ENCODE data around the gene SPCS2. TPM values are rescaled to one million over a fixed set of nuclear protein-coding genes. Genes with fewer than 3 reads are reported as not detected.

SPCS2 gene
- total and polyA plus RNA-seq, 2 donors (not counting 3 experiments of a cell fraction or from before 2014, with no cell fraction given) = 88.9 to 140 TPM

- intact Hi-C loops (cut with micrococcal nuclease) (no loop called here), dilution Hi-C loops (cut with MboI; ENCODE audit: extremely low pct_ligation_motif_present, low sequenced_read_pairs) (loop anchor here (25.0 kb wide), 1 partner anchor 89 kb away; no protein-coding TSS in a partner anchor)
- H3K4me2 ChIP-seq (ENCODE audit: insufficient read depth, low read length) = no peak overlapping the region
- H3K4me1 ChIP-seq (ENCODE audit: control insufficient read depth, extremely low read depth, insufficient read depth, low read length) = no peaks in the 10 kb centered on the region
- peaks cover 0 to 2% of the 10 kb centered on the region in 2 experiments for H3K36me3 ChIP-seq (ENCODE audit: control insufficient read depth in 2 of 2, extremely low read depth in 1 of 2, insufficient read depth in 2 of 2, low read length in 2 of 2)
- H3K27me3 ChIP-seq (ENCODE audit: control insufficient read depth in 2 of 2, insufficient read depth in 2 of 2, low read length in 2 of 2) = no peaks in the 10 kb centered on the region
- FAIRE-seq (no peak), DNase-seq (ENCODE audit: low read depth, low spot score) (no peak)
- no peaks in the 10 kb centered on the region for H3K9me3 ChIP-seq (replicated peaks; ENCODE audit: control insufficient read depth, insufficient read depth, low read length)
- no peaks in the 10 kb centered on the region for H3K79me2 ChIP-seq (ENCODE audit: control insufficient read depth, insufficient read depth, low read length)
- BruUV-seq (replicated peaks) = no TSS peak
- no peak overlapping the region for H3K27ac ChIP-seq (ENCODE audit: insufficient read depth, low read depth, low read length)
- CTCF ChIA-PET = interaction anchor here (1.0 to 2.1 kb wide), 4 partner anchors 10 to 326 kb away, joined by 4 to 5 read pairs (median 4); no protein-coding TSS in a partner anchor
- POLR2A ChIA-PET = no interaction called here
- no peaks in the 10 kb centered on the region for H3K9me1 ChIP-seq (replicated peaks; ENCODE audit: control insufficient read depth, extremely low read depth, insufficient read depth, low read length)
- no peak overlapping the region for H3K4me3 ChIP-seq (replicated peaks in 1 of 3; ENCODE audit: insufficient read depth in 1 of 3, low read depth in 1 of 3, low read length in 3 of 3)
- H2AFZ ChIP-seq (ENCODE audit: low read depth, low read length) = no peak overlapping the region
- no peaks in the 10 kb centered on the region for H4K20me1 ChIP-seq (replicated peaks; ENCODE audit: control insufficient read depth, extremely low read depth, insufficient read depth, low read length)
- H3K9ac ChIP-seq (replicated peaks; ENCODE audit: extremely low read depth, insufficient read depth, low read length) = no peak overlapping the region
- TF ChIP-seq GATA2 (IDR thresholded peaks at IDR 0.05; ENCODE audit: insufficient read depth, insufficient read length, low read depth, low read length) (no peak), MYC (IDR thresholded peaks at IDR 0.05; ENCODE audit: low read depth, low read length) (no peak), EZH2 (IDR thresholded peaks at IDR 0.05; ENCODE audit: borderline replicate concordance, low read depth, low read length, severe bottlenecking) (no peak), FOS (IDR thresholded peaks at IDR 0.05; ENCODE audit: borderline replicate concordance, insufficient read depth, low read length) (no peak), CTCF (IDR thresholded peaks at IDR 0.05; ENCODE audit: extremely low read depth in 1 of 2, insufficient read depth in 1 of 2, low read depth in 1 of 2, low read length in 2 of 2) (no peak), POLR2A (IDR thresholded peaks at IDR 0.05; ENCODE audit: low read depth, low read length) (no peak), JUN (IDR thresholded peaks at IDR 0.05; ENCODE audit: borderline replicate concordance, insufficient read depth, insufficient read length, low read depth) (no peak), MAX (IDR thresholded peaks at IDR 0.05; ENCODE audit: insufficient read depth, insufficient read length) (no peak), POLR2AphosphoS5 (IDR thresholded peaks at IDR 0.05; ENCODE audit: insufficient read depth, low read depth, low read length) (no peak)
Measured at GRCh38 chr11:74923125-74923524, 25.9 kb upstream of the SPCS2 start.
